Transverse colon (tissue), 4 donors: ENCODE data around the gene BHLHE40.

Experiments used
- EP300 ChIP-seq: sonication (generic); formaldehyde crosslinking; IDR thresholded peaks from one replicate; pipeline ENCODE4 v1.6.1; 2017; ENCODE audit warnings: antibody characterized with exemption, low read depth
- POLR2A ChIP-seq: fragments of 450-650 bp; IDR thresholded peaks from one replicate; pipeline ENCODE4 v1.6.1; 2016; ENCODE audit warnings: antibody characterized with exemption, mild to moderate bottlenecking, moderate library complexity
- POLR2AphosphoS5 ChIP-seq, 3 donors: sonication (generic); formaldehyde crosslinking; IDR thresholded peaks; one replicate each; pipeline ENCODE4 v1.6.1; 2016; ENCODE audit warnings: antibody characterized with exemption in 3 of 3
- TF ChIP-seq, protein P1 (sequence below), 5 experiments: fragments of 200-600 bp in 3 of 5; fragments of 450-650 bp in 2 of 5; sonication (generic) in 3 of 5; IDR thresholded peaks; 1 replicate in 2 of 5; 2 replicates in 3 of 5; pipeline ENCODE4 v1.5.1; 2016 to 2017; ENCODE audit warnings: antibody characterized with exemption in 5 of 5, inconsistent platforms in 3 of 5, mild to moderate bottlenecking in 2 of 5, moderate library complexity in 1 of 5

DNA sequence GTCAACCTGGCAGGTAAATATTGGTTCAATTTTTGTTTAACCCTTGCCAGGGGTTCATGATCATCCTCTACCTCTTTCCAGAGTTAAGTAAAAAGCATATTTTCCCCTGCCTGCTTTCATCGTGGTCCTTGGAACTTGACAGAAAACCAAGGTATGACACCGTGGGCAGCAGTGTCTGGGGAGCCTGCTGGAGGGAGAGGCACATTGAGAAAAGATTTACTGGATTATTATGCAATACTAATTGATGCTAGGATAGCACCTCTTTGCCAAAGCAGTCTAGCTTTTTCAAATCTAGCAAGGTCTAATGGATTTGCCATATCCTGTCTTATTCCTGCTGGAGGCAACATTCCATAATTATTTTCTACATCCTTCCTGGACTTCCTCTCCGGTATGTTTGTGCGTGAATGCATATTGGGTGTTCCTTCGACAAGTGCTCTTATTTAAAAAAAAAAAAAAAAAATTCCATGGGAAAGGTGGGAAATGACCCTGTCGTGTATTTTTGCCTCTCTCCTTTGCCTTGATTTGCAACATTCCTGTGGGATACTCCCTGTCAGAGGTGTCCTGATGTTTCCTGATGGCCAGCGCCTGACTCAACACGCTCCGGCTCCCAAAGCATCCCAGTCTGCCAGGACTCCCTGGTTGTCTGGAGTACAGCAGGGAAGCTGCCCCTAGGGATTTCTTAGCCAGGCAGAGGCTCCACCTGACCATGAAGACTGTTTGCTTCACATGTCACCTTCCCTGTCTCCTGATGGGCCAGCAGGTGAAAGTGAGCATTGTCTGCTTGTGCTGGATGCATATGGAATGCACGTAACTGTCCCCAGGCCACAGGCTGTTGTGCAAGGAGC lies 6.3 kb downstream of the BHLHE40 start:
- TF ChIP-seq, protein P1, sequence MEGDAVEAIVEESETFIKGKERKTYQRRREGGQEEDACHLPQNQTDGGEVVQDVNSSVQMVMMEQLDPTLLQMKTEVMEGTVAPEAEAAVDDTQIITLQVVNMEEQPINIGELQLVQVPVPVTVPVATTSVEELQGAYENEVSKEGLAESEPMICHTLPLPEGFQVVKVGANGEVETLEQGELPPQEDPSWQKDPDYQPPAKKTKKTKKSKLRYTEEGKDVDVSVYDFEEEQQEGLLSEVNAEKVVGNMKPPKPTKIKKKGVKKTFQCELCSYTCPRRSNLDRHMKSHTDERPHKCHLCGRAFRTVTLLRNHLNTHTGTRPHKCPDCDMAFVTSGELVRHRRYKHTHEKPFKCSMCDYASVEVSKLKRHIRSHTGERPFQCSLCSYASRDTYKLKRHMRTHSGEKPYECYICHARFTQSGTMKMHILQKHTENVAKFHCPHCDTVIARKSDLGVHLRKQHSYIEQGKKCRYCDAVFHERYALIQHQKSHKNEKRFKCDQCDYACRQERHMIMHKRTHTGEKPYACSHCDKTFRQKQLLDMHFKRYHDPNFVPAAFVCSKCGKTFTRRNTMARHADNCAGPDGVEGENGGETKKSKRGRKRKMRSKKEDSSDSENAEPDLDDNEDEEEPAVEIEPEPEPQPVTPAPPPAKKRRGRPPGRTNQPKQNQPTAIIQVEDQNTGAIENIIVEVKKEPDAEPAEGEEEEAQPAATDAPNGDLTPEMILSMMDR (IDR thresholded peaks at IDR 0.05), result no peak
- TF ChIP-seq EP300 (no peak), POLR2A (no peak), POLR2AphosphoS5 (IDR thresholded peaks at IDR 0.05) (no peak)
